Stomach (tissue), 9 donors: ENCODE results near the gene PTGR2. TPM values are rescaled to one million over a fixed set of nuclear protein-coding genes. Genes with fewer than 3 reads are reported as not detected.
"Not testable (repeated sequence)": the region's sequence is repeated elsewhere in the genome, so short reads cannot be mapped to it uniquely, and the experiment has no call there.

ENCODE experiments used
- DNase-seq, 2 donors: peaks; one replicate each; pipeline versions ENCODE4 v3.0.0 to v3.0.0-alpha.2; 2013 to 2019
- H3K27ac ChIP-seq, 5 donors: fragments of 200-600 bp in 4 of 5; sonication (generic) in 4 of 5; one replicate each; pipeline ENCODE4 v1.5.1; 2013 to 2019; ENCODE audit warnings: mild to moderate bottlenecking in 1 of 5, moderate library complexity in 1 of 5
- H3K27me3 ChIP-seq, 3 donors: fragments of 200-600 bp; sonication (generic); one replicate each; pipeline ENCODE4 v1.5.1; 2017 to 2019; ENCODE audit warnings: mixed run types in 1 of 3
- H3K36me3 ChIP-seq, 4 donors: fragments of 200-600 bp; sonication (generic); 1 replicate in 3 of 4; 2 replicates in 1 of 4; pipeline ENCODE4 v1.5.1; 2016 to 2019
- H3K4me1 ChIP-seq, 4 donors: fragments of 200-600 bp; sonication (generic); one replicate each; pipeline ENCODE4 v1.5.1; 2016 to 2019
- H3K4me3 ChIP-seq, 4 donors: fragments of 200-600 bp; sonication (generic) in 3 of 4; one replicate each; pipeline ENCODE4 v1.5.1; 2016 to 2019; ENCODE audit warnings: mild to moderate bottlenecking in 1 of 4
- H3K9me3 ChIP-seq, 4 donors: fragments of 200-600 bp; sonication (generic); one replicate each; pipeline ENCODE4 v1.5.1; 2016 to 2019
- CTCF ChIP-seq, 7 experiments: fragments of 450-650 bp in 4 of 7; fragments of 200-600 bp in 3 of 7; sonication (generic) in 3 of 7; IDR thresholded peaks; one replicate each; pipeline ENCODE4 v1.5.1; 2016 to 2019; ENCODE audit warnings: antibody characterized with exemption in 7 of 7, control low read depth in 2 of 7, mild to moderate bottlenecking in 1 of 7
- EP300 ChIP-seq: sonication (generic); formaldehyde crosslinking; IDR thresholded peaks from one replicate; pipeline ENCODE4 v1.6.1; 2017; ENCODE audit warnings: antibody characterized with exemption
- POLR2A ChIP-seq, 4 donors: fragments of 450-650 bp; IDR thresholded peaks; one replicate each; pipeline ENCODE4 v1.6.1; 2016; ENCODE audit warnings: antibody characterized with exemption in 4 of 4, control low read depth in 2 of 4, mild to moderate bottlenecking in 1 of 4, moderate library complexity in 1 of 4
- POLR2AphosphoS5 ChIP-seq, 3 donors: sonication (generic); formaldehyde crosslinking; IDR thresholded peaks; one replicate each; pipeline ENCODE4 v1.6.1; 2016; ENCODE audit warnings: antibody characterized with exemption in 3 of 3
- WGBS, 5 donors: extraction: QIAGEN DNeasy Blood & Tissue Kit in 3 of 5; methylation state at CpG; one replicate each; pipeline versions ENCODE4 v1.1.5 to v1.1.7; 2013 to 2018; 5-methylcytosine and 5-hydroxymethylcytosine counted together
- intact Hi-C: fragments of 100-400 bp; cut with DNase I; formaldehyde crosslinking; loops from one replicate; pipeline ENCODE4 v1.15.1; 2023; ENCODE audit warnings: low total_unique reads
- polyA plus RNA-seq, 3 donors: library from polyadenylated mRNA; stranded (reverse); fragments of 200-250 nt; gene quantifications; one replicate each; pipeline ENCODE4 v1.2.3, GENCODE V29; 2013
- total RNA-seq, 5 donors: library from RNA; depleted of rRNA; stranded (reverse); fragments of >200 nt; gene quantifications; one replicate each; pipeline versions ENCODE4 v1.1.0 to v1.2.3, GENCODE V29; 2014 to 2016
- donor health status: healthy with polysubstance abuse.
- donor health status: Bipolar disorder and iron deficiency.
- donor health status: healthy.

The PTGR2 gene
- total and polyA plus RNA-seq, 8 donors: 0.58 to 17.0 (median 5.1) TPM

- intact Hi-C loops: loop anchor here (2.0 kb wide), 1 partner anchor 95 kb away; no protein-coding TSS in a partner anchor
- no peak overlapping the region for H3K4me3 ChIP-seq
- H3K27ac ChIP-seq: peak overlapping the region in 1 of 5 donors; percentile 12
- H3K4me1 ChIP-seq: peaks cover 0 to 13% (median 7%) of the 10 kb centered on the region in 4 donors
- DNase-seq: peak; percentile 94 to 97
- H3K36me3 ChIP-seq: no peaks in the 10 kb centered on the region
- H3K9me3 ChIP-seq: no peaks in the 10 kb centered on the region
- H3K27me3 ChIP-seq: no peaks in the 10 kb centered on the region
- TF ChIP-seq POLR2A (IDR thresholded peaks at IDR 0.05): no peak
- TF ChIP-seq CTCF (IDR thresholded peaks at IDR 0.05): peak in 5 of 7 experiments; percentile 71 to 93 (median 90)
- TF ChIP-seq POLR2AphosphoS5 (IDR thresholded peaks at IDR 0.05): peak; percentile 61 to 90 (median 62)
- no peak for TF ChIP-seq EP300
- WGBS, 5 donors: 14 to 17% (median 15%) methylated on average over 7 of the region's 7 CpGs
These were observed 26.0 kb upstream of the PTGR2 start for GRCh38 chr14:73825551-73826188.

GRCh38 chr14:73827190-73827589 is 24.4 kb upstream of the PTGR2 start:
- not testable (repeated sequence) for DNase-seq, H3K27me3 ChIP-seq, H3K27ac ChIP-seq, H3K36me3 ChIP-seq, H3K4me3 ChIP-seq, H3K9me3 ChIP-seq
- WGBS, 5 donors: 85 to 96% (median 92%) methylated on average over 7 of the region's 7 CpGs
- peaks cover 0 to 13% (median 7%) of the 10 kb centered on the region in 4 donors for H3K4me1 ChIP-seq
- intact Hi-C loops: loop anchor here (2.0 kb wide), 1 partner anchor 96 kb away; no protein-coding TSS in a partner anchor
- TF ChIP-seq CTCF (IDR thresholded peaks at IDR 0.05): peak in 1 of 7 experiments; percentile 6

- Histone ChIP-seq H3K4me3 (no peak overlapping the region), H3K36me3 (no peaks in the 10 kb centered on the region), H3K27me3 (no peaks in the 10 kb centered on the region), H3K4me1 (peaks cover 6 to 29% (median 15%) of the 10 kb centered on the region in 4 donors), H3K9me3 (no peaks in the 10 kb centered on the region), H3K27ac (no peak overlapping the region)
- WGBS, 5 donors: 68 to 79% (median 77%) methylated on average over 4 of the region's 4 CpGs
- intact Hi-C loops: no loop called here
- no peak for DNase-seq
- TF ChIP-seq EP300: no peak
- no peak for TF ChIP-seq POLR2A (IDR thresholded peaks at IDR 0.05)
- TF ChIP-seq CTCF (IDR thresholded peaks at IDR 0.05): no peak
- no peak for TF ChIP-seq POLR2AphosphoS5 (IDR thresholded peaks at IDR 0.05)
These were observed 22.6 kb upstream of the PTGR2 start for GRCh38 chr14:73829071-73829470.

GRCh38 chr14:73829526-73830431 is 21.9 kb upstream of the PTGR2 start:
- TF ChIP-seq EP300 (no peak), POLR2A (IDR thresholded peaks at IDR 0.05) (no peak), POLR2AphosphoS5 (IDR thresholded peaks at IDR 0.05) (no peak), CTCF (IDR thresholded peaks at IDR 0.05) (no peak)
- H3K36me3 ChIP-seq: no peaks in the 10 kb centered on the region
- H3K4me1 ChIP-seq: peaks cover 6 to 31% (median 15%) of the 10 kb centered on the region in 4 donors
- intact Hi-C loops: no loop called here
- peak in 1 of 2 donors; percentile 29 for DNase-seq
- peak overlapping the region in 1 of 5 donors; percentile 33 for H3K27ac ChIP-seq
- H3K27me3 ChIP-seq: no peaks in the 10 kb centered on the region
- WGBS, 5 donors: 71 to 77% (median 74%) methylated on average over 9 of the region's 9 CpGs
- no peak overlapping the region for H3K4me3 ChIP-seq
- no peaks in the 10 kb centered on the region for H3K9me3 ChIP-seq
